Activated T-helper 1 cell treated with anti-CD3 and anti-CD28 coated beads, Interleukin-12 subunit alpha, Interleukin-12 subunit beta, Interleukin-2, Interleukin-4 antibody, amounts not matched to agents 30 ng/mL and 10 ng/mL and 1 ng/mL, durations not matched to agents 14 hours and 24 hours and 36 hours (primary cell): Measurements from ENCODE around the gene LYSMD4. TPM values are rescaled to one million over a fixed set of nuclear protein-coding genes. Genes with fewer than 3 reads are reported as not detected.

ENCODE experiments used
- DNase-seq: peaks from one replicate; pipeline ENCODE4 v3.0.0; 2021; ENCODE audit warnings: low spot score
- H3K27ac Mint-ChIP-seq: one replicate; pipeline ENCODE4 v1.8.0; 2021; ENCODE audit warnings: mild to moderate bottlenecking, mixed read lengths
- H3K27me3 Mint-ChIP-seq: one replicate; pipeline ENCODE4 v1.8.0; 2022; ENCODE audit warnings: mild to moderate bottlenecking, moderate library complexity, mixed read lengths; ENCODE audit not compliant: insufficient read depth
- H3K36me3 Mint-ChIP-seq: one replicate; pipeline ENCODE4 v1.8.0; 2021; ENCODE audit warnings: low read depth, mixed read lengths
- H3K4me1 Mint-ChIP-seq: one replicate; pipeline ENCODE4 v1.8.0; 2021; ENCODE audit warnings: low read depth, mixed read lengths
- H3K4me3 Mint-ChIP-seq: one replicate; pipeline ENCODE4 v1.8.0; 2021; ENCODE audit warnings: mild to moderate bottlenecking, moderate library complexity, mixed read lengths
- H3K9me3 Mint-ChIP-seq: one replicate; pipeline ENCODE4 v1.8.0; 2021; ENCODE audit warnings: mixed read lengths
- intact Hi-C: fragments of 100-400 bp; cut with micrococcal nuclease; formaldehyde crosslinking; loops from one replicate; pipeline ENCODE4 v1.15.1; 2024
- total RNA-seq: library from RNA; stranded (reverse); gene quantifications from 2 replicates; pipeline ENCODE4 v1.2.3, GENCODE V29; 2022

The LYSMD4 gene
- total RNA-seq, 1 donor from 2014 or later: 10.3 TPM

DNA sequence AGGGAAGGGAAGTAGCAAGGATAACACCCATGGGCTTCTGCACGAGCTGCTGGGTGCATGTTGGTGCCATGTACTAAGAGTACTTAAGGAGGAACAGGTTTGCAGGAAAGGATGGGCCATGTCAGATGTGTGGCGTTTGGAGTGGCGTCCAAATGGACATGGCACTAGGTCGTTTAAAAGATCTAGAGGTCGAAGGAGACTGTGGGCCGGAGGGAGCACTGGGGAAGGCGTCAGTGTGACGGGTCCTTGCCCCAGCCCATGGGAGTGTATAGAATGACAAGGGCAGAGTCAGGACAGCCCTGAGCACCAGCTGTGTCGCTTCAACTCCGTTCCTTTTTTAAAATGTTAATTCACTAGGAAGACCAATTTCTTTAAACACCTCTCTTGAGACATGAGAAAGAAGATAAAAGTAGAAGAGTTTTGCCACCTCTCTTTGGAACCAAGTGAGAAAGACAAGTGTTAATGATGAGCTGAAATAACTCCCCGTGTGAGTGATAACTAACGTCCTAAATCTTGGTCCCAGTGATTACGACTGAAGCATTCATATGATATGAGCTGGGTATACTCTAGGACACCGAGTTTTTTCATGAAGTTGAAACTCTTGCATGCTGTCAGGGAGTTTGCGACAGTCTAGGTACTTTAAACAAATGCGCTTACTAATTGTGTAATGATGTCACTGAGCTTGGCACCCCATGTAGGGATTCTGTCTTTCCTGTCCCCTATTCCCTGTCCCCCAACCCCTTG lies 23.8 kb downstream of the LYSMD4 start:
- H3K4me1 Mint-ChIP-seq: peaks cover 44% of the 10 kb centered on the region
- H3K27me3 Mint-ChIP-seq: no peaks in the 10 kb centered on the region
- H3K36me3 Mint-ChIP-seq: peaks cover 23% of the 10 kb centered on the region
- H3K4me3 Mint-ChIP-seq: no peak overlapping the region
- H3K27ac Mint-ChIP-seq: no peak overlapping the region
- no peaks in the 10 kb centered on the region for H3K9me3 Mint-ChIP-seq
- intact Hi-C loops: no loop called here
- DNase-seq: no peak

DNA sequence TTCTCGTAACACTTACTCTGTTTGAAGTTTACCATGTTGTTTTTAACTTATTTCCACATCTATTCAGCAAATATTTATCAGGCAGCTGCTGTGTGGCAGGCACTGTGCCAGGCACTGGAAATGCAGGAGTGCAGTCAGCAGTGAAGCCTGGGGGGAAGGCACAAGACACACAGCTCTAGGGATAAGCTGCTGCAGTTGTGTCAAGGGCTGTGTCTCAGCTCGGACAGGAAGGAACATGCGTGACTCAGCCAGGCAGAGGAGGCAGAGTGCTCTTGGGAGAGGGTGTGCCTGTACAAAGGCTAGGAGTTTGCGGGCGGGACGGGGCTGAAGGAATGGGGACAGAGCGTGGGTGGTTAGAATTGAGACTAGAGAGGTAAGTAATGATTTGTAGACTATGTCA lies 24.7 kb downstream of the LYSMD4 start:
- intact Hi-C loops: no loop called here
- no peak overlapping the region for H3K27ac Mint-ChIP-seq
- no peaks in the 10 kb centered on the region for H3K27me3 Mint-ChIP-seq
- H3K4me1 Mint-ChIP-seq: peaks cover 53% of the 10 kb centered on the region
- H3K9me3 Mint-ChIP-seq: no peaks in the 10 kb centered on the region
- H3K36me3 Mint-ChIP-seq: peaks cover 24% of the 10 kb centered on the region
- no peak overlapping the region for H3K4me3 Mint-ChIP-seq
- DNase-seq: no peak

DNA sequence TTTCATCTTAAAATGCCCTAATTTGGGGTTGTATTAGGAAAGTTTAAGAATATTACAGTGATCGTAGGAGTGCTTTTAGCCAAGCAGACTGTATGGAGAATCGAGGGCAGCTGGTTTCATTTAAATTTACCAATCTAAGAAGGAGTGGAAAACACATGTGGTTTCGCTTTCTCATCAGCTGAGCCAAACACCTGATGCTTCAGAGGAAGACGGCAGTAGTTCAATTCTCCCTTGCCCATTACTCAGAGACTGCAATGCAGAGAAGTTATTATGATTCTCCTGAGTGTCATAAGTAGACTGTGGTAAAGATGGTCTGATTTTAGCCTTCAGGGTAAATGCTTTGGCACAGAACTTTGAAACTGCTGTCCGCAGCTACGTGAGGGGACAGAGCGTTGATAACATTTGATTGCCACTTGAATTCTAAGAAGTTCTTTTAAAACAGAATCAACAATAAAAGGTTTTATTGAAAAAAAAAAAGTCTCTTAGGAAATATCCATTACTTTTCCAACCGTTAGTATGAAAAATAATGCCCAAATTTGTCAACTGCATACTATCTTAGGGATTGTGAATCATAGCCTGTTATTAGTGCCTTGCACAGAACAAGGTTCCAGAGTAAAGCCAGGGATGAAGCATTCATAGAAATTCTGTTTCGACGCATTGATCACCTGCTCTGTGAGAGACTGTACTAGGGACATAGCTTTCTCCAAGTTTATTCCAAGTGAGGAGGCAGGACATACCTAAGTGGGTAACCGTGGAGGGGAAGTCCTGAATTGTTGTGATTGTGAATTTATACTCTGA lies 25.6 kb downstream of the LYSMD4 start:
- intact Hi-C loops: loop anchor here (1.0 to 2.0 kb wide), 5 partner anchors 12 to 427 kb away; partner anchors contain the start of gene LYSMD4
- Mint-ChIP-seq H3K4me3 (peak overlapping the region; percentile 60), H3K36me3 (peaks cover 21% of the 10 kb centered on the region), H3K4me1 (peaks cover 62% of the 10 kb centered on the region), H3K27ac (peak overlapping the region; percentile 50), H3K9me3 (no peaks in the 10 kb centered on the region), H3K27me3 (no peaks in the 10 kb centered on the region)
- peak; percentile 35 for DNase-seq

DNA sequence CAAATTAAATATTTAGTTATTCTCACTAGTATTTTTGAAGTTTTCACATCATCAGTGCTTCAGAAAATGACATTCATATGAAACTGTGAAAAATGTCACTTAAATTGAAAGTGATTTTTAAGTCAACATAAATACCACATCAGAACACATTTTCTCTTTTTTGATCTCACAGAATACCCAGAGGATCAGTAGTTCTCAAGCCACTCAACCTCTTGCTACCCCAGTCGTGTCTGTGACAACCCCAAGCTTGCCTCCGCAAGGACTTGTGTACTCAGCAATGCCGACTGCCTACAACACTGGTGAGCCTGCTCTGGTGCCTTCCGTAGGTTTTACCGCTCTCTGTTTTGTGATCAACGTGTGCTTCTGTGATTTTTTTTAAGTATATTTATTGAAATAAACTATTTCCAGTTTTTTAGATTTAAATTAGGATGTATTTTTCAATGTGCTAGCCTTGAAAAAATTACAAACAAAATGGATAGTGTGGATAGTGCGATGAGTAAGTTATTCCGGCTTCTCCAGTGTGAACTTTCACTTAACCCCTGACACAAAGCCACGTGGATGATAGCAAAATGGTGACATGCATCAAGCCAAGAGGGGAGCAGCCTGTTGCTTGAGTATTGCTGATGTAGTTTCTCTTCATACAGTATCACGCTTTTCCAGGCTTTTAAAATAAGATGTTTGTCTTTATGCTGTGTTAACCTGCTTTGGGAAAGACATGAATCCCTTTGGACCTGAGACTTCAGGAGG lies 26.5 kb downstream of the LYSMD4 start:
- Mint-ChIP-seq H3K4me3 (peak overlapping the region; percentile 60), H3K36me3 (peaks cover 15% of the 10 kb centered on the region), H3K27me3 (no peaks in the 10 kb centered on the region), H3K27ac (peak overlapping the region; percentile 64), H3K9me3 (no peaks in the 10 kb centered on the region), H3K4me1 (peaks cover 58% of the 10 kb centered on the region)
- no peak for DNase-seq
- intact Hi-C loops: loop anchor here (1.0 to 2.0 kb wide), 5 partner anchors 13 to 426 kb away; partner anchors contain the start of gene LYSMD4

DNA sequence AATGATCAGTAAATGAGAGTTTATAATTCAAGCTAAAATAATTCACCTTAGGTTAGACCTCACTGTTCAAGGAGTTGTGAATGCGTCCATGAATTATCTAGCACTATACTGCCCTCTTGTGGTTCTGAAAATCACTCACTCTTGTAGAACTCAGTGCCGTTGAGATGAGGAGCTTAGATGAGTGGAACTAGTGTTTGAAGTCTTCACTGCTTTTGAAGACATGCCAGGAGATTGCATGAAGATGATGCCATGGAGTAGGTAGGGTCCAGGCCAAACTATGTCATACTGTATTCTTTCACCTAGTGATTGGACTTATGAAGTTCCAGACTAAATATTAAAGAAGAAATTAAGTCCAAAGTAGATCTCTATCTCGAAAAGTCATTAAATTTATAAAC lies 28.8 kb downstream of the LYSMD4 start:
- H3K36me3 Mint-ChIP-seq: peaks cover 11% of the 10 kb centered on the region
- no peak overlapping the region for H3K4me3 Mint-ChIP-seq
- peak; percentile 40 for DNase-seq
- intact Hi-C loops: loop anchor here (1.0 to 5.0 kb wide), 7 partner anchors 52 to 431 kb away; no protein-coding TSS in a partner anchor
- no peaks in the 10 kb centered on the region for H3K9me3 Mint-ChIP-seq
- peaks cover 58% of the 10 kb centered on the region for H3K4me1 Mint-ChIP-seq
- H3K27ac Mint-ChIP-seq: no peak overlapping the region
- no peaks in the 10 kb centered on the region for H3K27me3 Mint-ChIP-seq

DNA sequence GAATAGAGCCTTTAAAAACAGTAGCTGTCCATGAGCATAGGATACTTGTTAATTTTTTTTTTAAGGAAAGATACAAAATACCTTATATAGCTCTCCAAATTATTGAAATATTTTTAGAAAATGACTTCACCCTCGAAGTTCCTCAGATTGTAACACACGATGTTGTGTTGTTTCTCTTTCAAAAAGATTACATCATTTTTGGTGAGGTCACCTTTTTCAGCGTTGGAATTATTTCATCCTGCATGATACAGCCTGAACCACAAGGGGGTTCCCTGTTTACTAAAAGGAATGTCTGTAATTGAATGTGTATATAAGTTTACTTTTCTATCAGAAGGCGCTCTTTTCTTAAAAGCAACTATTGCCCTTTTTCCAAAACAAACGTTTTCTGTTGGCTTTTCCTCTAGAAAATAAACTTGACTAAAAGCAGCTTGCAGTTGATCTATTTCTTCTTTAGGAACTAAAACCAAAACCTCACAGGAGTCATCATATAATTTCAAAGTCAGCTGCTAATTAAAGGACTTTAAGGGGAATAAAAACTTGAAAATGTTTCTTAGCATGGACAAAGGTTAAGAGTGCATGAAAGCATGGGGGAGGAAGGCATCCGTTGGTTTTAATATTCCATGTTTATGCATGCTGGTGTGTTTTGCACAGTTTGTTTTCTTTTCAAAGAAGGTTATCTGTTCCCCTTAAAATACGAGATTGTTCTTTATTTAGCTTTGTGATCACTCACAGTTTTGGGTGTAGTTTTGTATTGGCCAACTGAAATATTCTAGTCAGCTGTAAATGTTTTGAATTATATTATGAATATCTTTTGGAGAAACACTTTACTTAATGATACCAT lies 29.4 kb downstream of the LYSMD4 start:
- no peaks in the 10 kb centered on the region for H3K27me3 Mint-ChIP-seq
- H3K4me1 Mint-ChIP-seq: peaks cover 52% of the 10 kb centered on the region
- peak overlapping the region; percentile 15 for H3K27ac Mint-ChIP-seq
- no peak overlapping the region for H3K4me3 Mint-ChIP-seq
- peaks cover 11% of the 10 kb centered on the region for H3K36me3 Mint-ChIP-seq
- no peak for DNase-seq
- intact Hi-C loops: loop anchor here (1.0 to 5.0 kb wide), 7 partner anchors 52 to 431 kb away; no protein-coding TSS in a partner anchor
- no peaks in the 10 kb centered on the region for H3K9me3 Mint-ChIP-seq

DNA sequence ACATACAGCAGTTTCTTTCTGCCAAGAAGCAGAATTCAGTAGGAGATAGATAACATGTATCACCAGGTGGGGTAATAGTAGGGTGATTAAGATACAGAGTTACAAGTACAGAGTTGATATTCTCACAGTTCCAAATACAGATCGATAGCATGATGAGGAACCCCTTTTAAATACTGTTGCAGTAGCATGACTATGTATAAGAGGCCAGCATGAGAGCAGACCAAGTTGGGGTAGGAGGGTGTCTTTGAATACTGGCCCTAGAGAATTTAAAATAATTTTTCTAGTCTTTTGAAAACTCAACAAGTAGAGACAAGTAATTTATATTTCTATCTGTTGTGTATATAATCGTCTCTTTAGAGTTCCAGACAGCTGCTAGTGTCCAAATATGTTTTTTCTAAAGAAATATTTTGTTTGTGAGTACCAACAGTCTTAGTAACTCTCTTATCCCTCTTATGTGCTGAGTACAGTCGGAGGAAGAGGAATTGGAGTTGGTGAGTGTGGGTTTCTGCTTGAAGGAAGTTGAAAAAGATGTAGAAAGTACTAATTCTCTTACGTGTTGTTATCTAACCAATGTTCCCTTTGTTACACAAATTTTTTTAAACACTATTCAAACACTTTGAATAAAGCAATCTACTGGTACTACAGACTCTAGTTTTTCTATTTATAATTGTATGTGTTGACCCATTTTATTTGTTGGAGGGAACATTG lies 30.2 kb downstream of the LYSMD4 start:
- Mint-ChIP-seq H3K36me3 (peaks cover 9% of the 10 kb centered on the region), H3K9me3 (no peaks in the 10 kb centered on the region), H3K4me3 (no peak overlapping the region), H3K4me1 (peaks cover 45% of the 10 kb centered on the region), H3K27me3 (no peaks in the 10 kb centered on the region), H3K27ac (no peak overlapping the region)
- intact Hi-C loops: loop anchor here (5.0 kb wide), 1 partner anchor 96 kb away; no protein-coding TSS in a partner anchor
- no peak for DNase-seq

DNA sequence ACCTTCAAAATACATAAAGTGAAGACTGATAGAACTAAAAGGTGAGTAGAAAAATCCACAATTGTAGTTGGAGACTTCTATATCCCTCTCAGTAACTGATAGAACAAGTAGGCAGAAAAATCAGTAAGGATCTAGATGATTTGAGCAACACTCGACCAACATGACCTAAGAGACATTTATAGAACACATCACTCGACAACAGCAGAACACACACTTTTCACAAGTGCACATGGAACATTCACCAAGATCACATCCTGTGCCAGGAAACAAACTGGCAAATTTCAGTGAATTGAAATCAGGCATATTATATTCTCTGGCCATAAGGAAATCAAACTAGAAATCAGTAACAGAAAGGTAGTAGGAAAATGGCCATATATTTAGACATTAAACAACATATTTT lies 37.1 kb downstream of the LYSMD4 start:
- no peaks in the 10 kb centered on the region for H3K9me3 Mint-ChIP-seq
- no peak for DNase-seq
- no peak overlapping the region for H3K27ac Mint-ChIP-seq
- intact Hi-C loops: no loop called here
- H3K36me3 Mint-ChIP-seq: peaks cover 25% of the 10 kb centered on the region
- no peaks in the 10 kb centered on the region for H3K27me3 Mint-ChIP-seq
- H3K4me3 Mint-ChIP-seq: no peak overlapping the region
- no peaks in the 10 kb centered on the region for H3K4me1 Mint-ChIP-seq

DNA sequence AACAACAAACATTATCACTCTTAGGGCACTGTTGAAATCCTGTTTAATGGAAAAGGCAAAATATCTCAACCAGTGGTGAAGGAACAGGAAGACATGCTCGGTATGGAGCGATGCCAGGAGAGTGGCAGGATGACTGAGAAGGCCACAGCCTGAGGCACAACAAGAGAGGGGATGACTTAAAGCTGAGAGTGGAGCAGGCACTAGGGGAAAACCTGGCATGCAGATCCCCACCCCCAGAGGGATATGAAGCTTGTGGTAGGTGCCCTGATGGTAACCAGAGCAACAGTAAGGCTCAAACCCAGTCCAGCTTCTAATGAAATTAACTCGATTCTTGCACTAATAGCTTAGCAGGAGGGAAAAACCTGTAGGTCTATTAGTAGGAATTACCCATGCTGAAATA lies 40.4 kb downstream of the LYSMD4 start:
- no peak overlapping the region for H3K27ac Mint-ChIP-seq
- no peak for DNase-seq
- intact Hi-C loops: no loop called here
- no peak overlapping the region for H3K4me3 Mint-ChIP-seq
- no peaks in the 10 kb centered on the region for H3K27me3 Mint-ChIP-seq
- H3K36me3 Mint-ChIP-seq: peaks cover 35% of the 10 kb centered on the region
- H3K4me1 Mint-ChIP-seq: no peaks in the 10 kb centered on the region
- H3K9me3 Mint-ChIP-seq: no peaks in the 10 kb centered on the region

DNA sequence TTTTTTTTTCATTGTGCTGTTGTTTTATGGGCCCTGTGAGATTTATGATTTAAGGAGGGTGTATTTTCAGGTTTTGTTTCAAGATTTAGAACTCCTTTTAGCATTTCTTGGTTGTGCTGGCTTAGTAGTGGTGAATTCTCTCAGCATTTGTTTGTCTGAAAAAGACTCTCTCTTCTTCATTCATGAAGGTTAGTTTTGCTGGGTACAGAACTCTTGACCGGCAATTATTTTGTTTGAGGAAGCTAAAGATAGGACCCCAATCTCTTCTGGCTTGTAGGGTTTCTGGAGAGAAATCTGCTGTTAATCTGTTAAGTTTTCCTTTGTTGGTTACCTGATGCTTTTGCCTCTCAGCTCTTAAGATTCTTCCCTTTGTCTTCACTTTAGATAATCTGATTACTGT lies 46.9 kb downstream of the LYSMD4 start:
- intact Hi-C loops: no loop called here

DNA sequence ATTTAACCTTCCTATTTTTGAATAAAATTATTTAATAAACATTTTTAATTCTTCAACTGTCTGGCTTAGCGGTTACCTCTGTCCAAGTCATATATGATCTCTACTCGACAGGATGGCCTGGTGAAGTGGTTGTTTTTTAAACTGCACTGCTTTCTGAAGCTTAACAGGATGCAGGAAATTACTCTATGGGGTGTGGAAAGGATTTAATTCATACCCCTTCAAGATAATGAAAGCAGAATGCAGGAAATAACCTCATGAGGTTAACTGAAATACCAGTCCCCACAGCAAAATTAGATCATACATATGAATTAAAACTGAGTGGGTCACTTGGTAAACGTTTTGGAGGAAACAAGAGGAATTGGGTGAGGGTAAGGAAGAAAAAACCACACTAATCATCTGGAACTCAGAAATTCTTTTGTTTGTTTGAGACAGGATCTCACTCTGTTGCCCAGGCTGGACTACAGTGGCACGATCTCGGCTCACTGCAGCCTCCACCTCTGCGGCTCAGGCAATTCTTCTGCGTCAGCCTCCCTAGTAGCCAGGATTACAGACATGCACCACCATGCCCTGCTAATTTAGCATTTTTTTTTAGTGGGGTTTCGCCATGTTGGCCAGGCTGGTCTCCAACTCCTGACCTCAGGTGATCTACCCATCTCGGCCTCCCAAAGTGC lies 50.1 kb downstream of the LYSMD4 start:
- DNase-seq: no peak
- H3K4me3 Mint-ChIP-seq: no peak overlapping the region
- peak overlapping the region; percentile 57 for H3K27ac Mint-ChIP-seq
- H3K9me3 Mint-ChIP-seq: peaks cover 26% of the 10 kb centered on the region
- peaks cover 49% of the 10 kb centered on the region for H3K36me3 Mint-ChIP-seq
- intact Hi-C loops: no loop called here
- no peaks in the 10 kb centered on the region for H3K27me3 Mint-ChIP-seq
- H3K4me1 Mint-ChIP-seq: peaks cover 20% of the 10 kb centered on the region

More for the DNA sequence above, 46.9 kb downstream of the LYSMD4 start:
- no peak overlapping the region for H3K27ac Mint-ChIP-seq
- H3K27me3 Mint-ChIP-seq: no peaks in the 10 kb centered on the region
- DNase-seq: no peak
- peaks cover 26% of the 10 kb centered on the region for H3K9me3 Mint-ChIP-seq
- peaks cover 20% of the 10 kb centered on the region for H3K4me1 Mint-ChIP-seq
- no peak overlapping the region for H3K4me3 Mint-ChIP-seq
- peaks cover 47% of the 10 kb centered on the region for H3K36me3 Mint-ChIP-seq
